ENCODE results near the gene HNRNPUL1.

GRCh38 chr19:41234512-41235168 is 29.5 kb upstream of the HNRNPUL1 start:
- no peak for TF ChIP-seq POLR2A (IDR thresholded peaks at IDR 0.05; ENCODE audit: low read depth)
- no peak for TF ChIP-seq EP300 (IDR thresholded peaks at IDR 0.05)
- no peak for TF ChIP-seq CTCF (IDR thresholded peaks at IDR 0.05)
